Kidney (tissue), 14 donors: ENCODE measurements around the gene PIEZO2. TPM values are rescaled to one million over a fixed set of nuclear protein-coding genes. Genes with fewer than 3 reads are reported as not detected.

Source experiments
- DNase-seq, 5 donors: peaks; one replicate each; pipeline ENCODE4 v3.0.0-alpha.2; 2013 to 2020
- FAIRE-seq: peaks from 2 replicates; lab custom pipeline; 2012; peaks lifted over from hg19 to GRCh38; lab: Jason Lieb, UNC
- H3K27ac ChIP-seq, 2 donors: one replicate each; pipeline ENCODE4 v1.7.0; 2013; ENCODE audit warnings: low read depth in 2 of 2, low read length in 2 of 2, inconsistent platforms in 1 of 2
- H3K27me3 ChIP-seq: one replicate; pipeline ENCODE4 v1.7.1; 2013; ENCODE audit warnings: low read length, inconsistent platforms; ENCODE audit not compliant: control insufficient read depth, insufficient read depth
- H3K36me3 ChIP-seq, 3 donors: one replicate each; pipeline versions ENCODE4 v1.7.0 to v1.7.1; 2013; ENCODE audit warnings: low read length in 3 of 3, control low read depth in 1 of 3, inconsistent platforms in 1 of 3; ENCODE audit not compliant: insufficient read depth in 3 of 3, control insufficient read depth in 2 of 3
- H3K4me1 ChIP-seq, 3 donors: one replicate each; pipeline versions ENCODE4 v1.7.0 to v1.7.1; 2013; ENCODE audit warnings: low read length in 3 of 3, inconsistent platforms in 1 of 3, low read depth in 1 of 3; ENCODE audit not compliant: control insufficient read depth in 2 of 3, insufficient read depth in 2 of 3
- H3K4me3 ChIP-seq, 3 donors: one replicate each; pipeline versions ENCODE4 v1.7.0 to v1.8.1; 2013; ENCODE audit warnings: low read length in 3 of 3, control low read depth in 1 of 3, inconsistent platforms in 1 of 3
- H3K9ac ChIP-seq, 3 donors: one replicate each; pipeline versions ENCODE4 v1.7.0 to v1.7.1; 2013; ENCODE audit warnings: low read length in 3 of 3, control low read depth in 1 of 3, inconsistent platforms in 1 of 3
- H3K9me3 ChIP-seq, 3 donors: one replicate each; pipeline versions ENCODE4 v1.7.0 to v1.7.1; 2013; ENCODE audit warnings: low read length in 3 of 3, control low read depth in 1 of 3, inconsistent platforms in 1 of 3; ENCODE audit not compliant: control insufficient read depth in 2 of 3, insufficient read depth in 1 of 3
- intact Hi-C: fragments of 100-400 bp; cut with DNase I; formaldehyde crosslinking; loops from one replicate; pipeline ENCODE4 v1.11.1; 2022
- polyA plus RNA-seq: library from polyadenylated mRNA; stranded (reverse); fragments of 350-450 nt; fragmentation: Illumina TruSeq; extraction: RNeasy Lipid Tissue Mini Kit (QIAGEN cat#74804); gene quantifications from one replicate; pipeline ENCODE4 v1.2.3, GENCODE V29; 2014; ENCODE audit warnings: low read depth, low replicate concordance; ENCODE audit not compliant: insufficient read depth
- total RNA-seq: library from RNA; stranded (reverse); fragmentation: NEBNext Ultra II Directional; extraction: Animal tissue kit (Norgen Biotek cat#: 25700); gene quantifications from one replicate; pipeline ENCODE4 v1.2.1, GENCODE V29; 2021
- TF ChIP-seq, protein P1 (sequence below): IDR thresholded peaks from 3 replicates; pipeline ENCODE4 v1.5.1; 2012; ENCODE audit warnings: mild to moderate bottlenecking, moderate library complexity, borderline replicate concordance; ENCODE audit not compliant: insufficient read depth; ENCODE audit errors: extremely low read depth
- donor health status: control.
- donor health status: control.
- donor health status: control.
- donor health status: control.
- donor health status: control.
- donor health status: DM: yes; HTN: yes; CAD: no.
- donor health status: Normal renal cell carcinoma (clear cell type).

The PIEZO2 gene
- total and polyA plus RNA-seq, 2 donors from 2014 or later = 1.1 to 4.1 TPM

DNA sequence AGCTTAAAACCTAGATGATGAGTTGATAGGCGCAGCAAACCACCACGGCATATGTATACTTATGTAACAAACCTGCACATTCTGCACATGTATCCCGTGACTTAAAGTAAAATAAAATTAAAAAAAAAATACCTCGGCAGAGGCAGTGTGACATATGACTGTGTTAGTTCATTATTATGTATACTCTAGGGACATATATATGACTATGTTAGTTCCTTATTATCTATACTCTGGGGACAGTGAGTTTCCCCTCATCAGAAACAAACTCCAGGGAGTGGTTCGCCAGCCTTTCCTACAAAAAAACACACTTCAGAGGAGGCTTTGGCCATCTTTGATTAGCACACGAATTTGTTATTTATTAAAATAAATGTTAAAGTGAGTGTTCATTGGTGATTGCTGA, 209.5 kb downstream of the PIEZO2 start:
- H3K4me3 ChIP-seq = no peak overlapping the region
- H3K9ac ChIP-seq = no peak overlapping the region
- H3K36me3 ChIP-seq = no peaks in the 10 kb centered on the region
- DNase-seq (no peak), FAIRE-seq (no peak)
- intact Hi-C loops = no loop called here
- no peak overlapping the region for H3K27ac ChIP-seq
- no peaks in the 10 kb centered on the region for H3K27me3 ChIP-seq
- TF ChIP-seq, protein P1, sequence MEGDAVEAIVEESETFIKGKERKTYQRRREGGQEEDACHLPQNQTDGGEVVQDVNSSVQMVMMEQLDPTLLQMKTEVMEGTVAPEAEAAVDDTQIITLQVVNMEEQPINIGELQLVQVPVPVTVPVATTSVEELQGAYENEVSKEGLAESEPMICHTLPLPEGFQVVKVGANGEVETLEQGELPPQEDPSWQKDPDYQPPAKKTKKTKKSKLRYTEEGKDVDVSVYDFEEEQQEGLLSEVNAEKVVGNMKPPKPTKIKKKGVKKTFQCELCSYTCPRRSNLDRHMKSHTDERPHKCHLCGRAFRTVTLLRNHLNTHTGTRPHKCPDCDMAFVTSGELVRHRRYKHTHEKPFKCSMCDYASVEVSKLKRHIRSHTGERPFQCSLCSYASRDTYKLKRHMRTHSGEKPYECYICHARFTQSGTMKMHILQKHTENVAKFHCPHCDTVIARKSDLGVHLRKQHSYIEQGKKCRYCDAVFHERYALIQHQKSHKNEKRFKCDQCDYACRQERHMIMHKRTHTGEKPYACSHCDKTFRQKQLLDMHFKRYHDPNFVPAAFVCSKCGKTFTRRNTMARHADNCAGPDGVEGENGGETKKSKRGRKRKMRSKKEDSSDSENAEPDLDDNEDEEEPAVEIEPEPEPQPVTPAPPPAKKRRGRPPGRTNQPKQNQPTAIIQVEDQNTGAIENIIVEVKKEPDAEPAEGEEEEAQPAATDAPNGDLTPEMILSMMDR = no peak
- peaks cover 0 to 3% (median 0%) of the 10 kb centered on the region in 3 donors for H3K4me1 ChIP-seq
- peaks cover 0 to 4% (median 2%) of the 10 kb centered on the region in 3 donors for H3K9me3 ChIP-seq

DNA sequence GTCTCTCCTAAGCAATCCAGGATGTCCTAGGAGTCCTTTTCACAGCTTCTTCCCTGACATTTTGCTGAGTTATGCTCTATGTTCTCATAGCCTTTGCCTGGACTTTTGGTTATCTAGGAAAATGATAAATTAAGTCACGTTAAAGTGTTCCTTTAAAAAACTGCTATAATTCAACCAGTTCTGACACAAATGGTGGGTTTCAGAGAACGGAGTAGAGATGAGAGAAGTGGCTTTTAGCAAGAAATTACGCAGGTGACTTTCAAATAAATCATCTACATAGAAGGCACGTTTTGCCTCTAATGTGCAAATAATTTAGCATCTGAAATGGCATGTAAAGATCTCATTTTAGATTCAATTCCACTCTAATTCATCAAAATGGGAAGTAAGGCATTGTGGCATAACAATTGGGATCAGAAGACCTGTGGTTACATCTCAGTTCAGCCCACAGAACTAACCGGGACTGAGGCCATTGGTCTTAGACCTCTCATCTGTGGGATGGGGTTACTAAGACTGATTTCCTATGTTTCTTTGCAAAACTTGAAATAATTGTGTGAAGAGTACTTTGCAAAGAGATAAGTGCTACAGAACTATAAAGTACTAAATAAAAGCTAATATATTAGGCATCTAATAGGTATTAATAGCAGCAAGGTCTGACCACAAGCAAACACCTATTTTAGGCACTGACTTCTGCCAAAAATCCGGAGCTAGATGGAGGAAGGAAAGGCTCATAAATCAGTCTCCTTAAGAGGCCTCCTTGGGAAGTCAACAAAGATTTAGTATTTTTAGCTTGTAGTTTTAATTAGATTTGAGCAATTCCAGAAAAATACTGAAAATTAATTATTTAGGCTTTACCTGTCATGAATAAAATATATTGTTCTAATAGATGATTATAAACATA, 211.4 kb downstream of the PIEZO2 start:
- FAIRE-seq = no peak
- H3K9me3 ChIP-seq = no peaks in the 10 kb centered on the region
- no peak overlapping the region for H3K9ac ChIP-seq
- H3K36me3 ChIP-seq = no peaks in the 10 kb centered on the region
- intact Hi-C loops = no loop called here
- H3K27ac ChIP-seq = no peak overlapping the region
- H3K4me3 ChIP-seq = no peak overlapping the region
- H3K27me3 ChIP-seq = no peaks in the 10 kb centered on the region
- TF ChIP-seq, protein P1 = no peak
- H3K4me1 ChIP-seq = peaks cover 0 to 3% (median 0%) of the 10 kb centered on the region in 3 donors
- peak in 1 of 5 donors; percentile 36 for DNase-seq

DNA sequence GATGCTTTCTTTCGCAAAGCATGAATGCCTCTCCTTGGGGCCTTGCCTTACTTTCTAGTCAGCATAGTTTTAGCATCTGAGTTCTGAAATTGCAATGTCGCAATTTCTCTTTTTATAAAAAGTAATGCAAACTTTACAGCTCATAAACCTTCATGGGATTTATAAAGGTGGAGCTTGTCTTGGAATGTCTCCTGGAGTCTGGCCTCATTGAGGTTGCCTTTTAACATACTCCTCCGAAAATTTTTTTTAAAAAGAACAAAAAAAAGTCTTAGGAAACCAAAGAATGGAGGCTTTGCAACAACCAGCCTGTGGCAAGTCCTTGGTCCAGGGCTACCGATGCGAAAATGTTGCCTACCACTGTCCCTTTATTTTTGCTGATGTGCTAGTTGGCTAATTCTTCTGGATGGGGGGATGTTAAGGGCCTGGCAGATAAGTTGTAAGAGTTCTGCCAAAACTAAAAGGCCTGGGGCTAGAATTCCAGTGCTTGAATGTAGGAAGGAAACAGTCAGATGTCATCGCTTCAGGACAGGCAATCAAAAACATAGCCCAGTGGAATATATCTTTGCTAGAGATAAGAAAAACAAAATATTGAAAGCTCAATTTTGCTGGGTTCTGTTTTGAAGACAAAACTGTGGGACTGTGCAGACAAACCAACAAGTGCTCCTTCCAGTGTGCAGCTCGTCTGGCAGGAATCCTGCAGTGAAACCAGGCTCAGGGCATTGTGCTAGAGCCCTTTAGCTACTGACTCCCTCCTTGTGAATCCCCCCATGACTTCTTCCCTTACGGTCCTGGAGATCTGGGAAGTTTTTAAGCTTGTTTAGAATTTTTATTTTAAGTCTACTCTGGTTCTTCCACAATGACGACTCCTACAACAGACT, 213.0 kb downstream of the PIEZO2 start:
- FAIRE-seq (no peak), DNase-seq (no peak)
- no peak overlapping the region for H3K4me3 ChIP-seq
- peaks cover 0 to 3% (median 0%) of the 10 kb centered on the region in 3 donors for H3K4me1 ChIP-seq
- H3K27ac ChIP-seq = no peak overlapping the region
- H3K9ac ChIP-seq = no peak overlapping the region
- no peaks in the 10 kb centered on the region for H3K36me3 ChIP-seq
- TF ChIP-seq, protein P1 = no peak
- intact Hi-C loops = no loop called here
- no peaks in the 10 kb centered on the region for H3K9me3 ChIP-seq
- no peaks in the 10 kb centered on the region for H3K27me3 ChIP-seq
